A549 (cell line): ENCODE data around the gene OR6X1. TPM values are rescaled to one million over a fixed set of nuclear protein-coding genes. Genes with fewer than 3 reads are reported as not detected.

Experiments used
- ATAC-seq, 2 experiments: fragments of 200-7000 bp in 1 of 2; fragments of >200 bp in 1 of 2; cut with Nextera tagmentation in 1 of 2; cut with Tn5 transposase in 1 of 2; 3 replicates each; pipeline versions ENCODE4 v1.8.0 to v1.9.1; 2018 to 2020; ENCODE audit warnings: mild to moderate bottlenecking in 1 of 2, moderate library complexity in 1 of 2
- CTCF ChIA-PET: fragments of 300-600 bp; sonication (Branson Sonifier 250); formaldehyde crosslinking; extraction: SDS; loops from one replicate; lab custom pipeline; 2021; ENCODE audit warnings: antibody characterized with exemption, inconsistent platforms; lab: Yijun Ruan, JAX
- POLR2A ChIA-PET: fragments of 350-600 bp; formaldehyde crosslinking; extraction: SDS; loops from one replicate; lab custom pipeline; 2021; ENCODE audit warnings: antibody characterized with exemption, inconsistent platforms; lab: Yijun Ruan, JAX
- DNase-seq, 2 experiments: peaks; one replicate each; pipeline versions ENCODE4 v3.0.0 to v3.0.0-alpha.2; 2011 to 2016; ENCODE audit warnings: low read depth in 1 of 2, low spot score in 1 of 2
- FAIRE-seq: peaks from 2 replicates; lab custom pipeline; 2011; peaks lifted over from hg19 to GRCh38; lab: Jason Lieb, UNC
- H3K27ac ChIP-seq, 2 experiments: fragments of >200 bp; sonication (Bioruptor Twin); formaldehyde crosslinking; 3 replicates each; pipeline ENCODE4 v1.5.1; 2016 to 2017
- H3K4me1 ChIP-seq: fragments of >200 bp; sonication (Bioruptor Twin); formaldehyde crosslinking; 3 replicates; pipeline ENCODE4 v1.6.1; 2016
- H3K4me2 ChIP-seq: fragments of >200 bp; sonication (Bioruptor Twin); formaldehyde crosslinking; 3 replicates; pipeline ENCODE4 v1.6.1; 2016
- H3K4me3 ChIP-seq: fragments of >200 bp; sonication (Bioruptor Twin); formaldehyde crosslinking; 3 replicates; pipeline ENCODE4 v1.5.1; 2016
- H3K9me3 ChIP-seq: fragments of >200 bp; sonication (Bioruptor Twin); formaldehyde crosslinking; 3 replicates; pipeline ENCODE4 v1.6.1; 2016
- CBX2 ChIP-seq: fragments of 200-600 bp; sonication (generic); IDR thresholded peaks from 2 replicates; pipeline ENCODE4 v1.6.1; 2016; ENCODE audit warnings: low read depth, mild to moderate bottlenecking, borderline replicate concordance
- FOXS1 ChIP-seq: fragments of 250-450 bp; sonication (Bioruptor Pico); IDR thresholded peaks from 2 replicates; pipeline ENCODE4 v1.5.0; 2020; ENCODE audit warnings: mild to moderate bottlenecking, moderate library complexity
- GATA3 ChIP-seq: IDR thresholded peaks from 2 replicates; pipeline ENCODE4 v1.6.1; 2012; ENCODE audit warnings: borderline replicate concordance
- HDAC2 ChIP-seq: fragments of 200-600 bp; sonication (generic); IDR thresholded peaks from 2 replicates; pipeline ENCODE4 v1.6.1; 2016
- HEYL ChIP-seq: fragments of 250-450 bp; sonication (Bioruptor Pico); IDR thresholded peaks from 2 replicates; pipeline ENCODE4 v1.8.0; 2021; ENCODE audit warnings: mild to moderate bottlenecking, moderate library complexity
- HOXB5 ChIP-seq: fragments of 250-450 bp; sonication (Bioruptor Pico); IDR thresholded peaks from 2 replicates; pipeline ENCODE4 v1.5.0; 2020; ENCODE audit warnings: mild to moderate bottlenecking, moderate library complexity
- JUN ChIP-seq, 2 experiments: fragments of >200 bp; sonication (Bioruptor Twin); formaldehyde crosslinking; IDR thresholded peaks; 2 replicates in 1 of 2; 3 replicates in 1 of 2; pipeline ENCODE4 v1.6.1; 2016 to 2017
- KDM1A ChIP-seq: fragments of 200-600 bp; sonication (generic); IDR thresholded peaks from 2 replicates; pipeline ENCODE4 v1.6.1; 2016; ENCODE audit warnings: low read depth, mild to moderate bottlenecking
- MAFK ChIP-seq: fragments of 450-650 bp; IDR thresholded peaks from 2 replicates; pipeline ENCODE4 v1.6.1; 2014; ENCODE audit not compliant: partially characterized antibody
- MAZ ChIP-seq: fragments of 150-350 bp; IDR thresholded peaks from 2 replicates; pipeline ENCODE4 v1.6.1; 2014; ENCODE audit warnings: antibody characterized with exemption, low read depth, low read length, borderline replicate concordance
- PHF8 ChIP-seq: fragments of 200-600 bp; sonication (generic); IDR thresholded peaks from 2 replicates; pipeline ENCODE4 v1.6.1; 2016; ENCODE audit warnings: low read depth, mild to moderate bottlenecking, antibody characterized with exemption, moderate library complexity, borderline replicate concordance
- POLR2AphosphoS2 ChIP-seq: conservative IDR thresholded peaks from 2 replicates; pipeline ENCODE4 v1.6.1; 2012; ENCODE audit warnings: low read length, improper control_type of control experiment, inconsistent platforms
- RNF2 ChIP-seq: fragments of 200-600 bp; sonication (generic); IDR thresholded peaks from 2 replicates; pipeline ENCODE4 v1.6.1; 2016; ENCODE audit warnings: low read depth, mild to moderate bottlenecking, antibody characterized with exemption, moderate library complexity, borderline replicate concordance
- ZC3H11A ChIP-seq: fragments of 450-650 bp; IDR thresholded peaks from 2 replicates; pipeline ENCODE4 v1.6.1; 2014; ENCODE audit warnings: antibody characterized with exemption, mild to moderate bottlenecking
- WGBS: methylation state at CpG from one replicate; pipeline ENCODE4 v1.1.6; 2017; ENCODE audit errors: missing lambda C conversion rate; 5-methylcytosine and 5-hydroxymethylcytosine counted together
- polyA plus RNA-seq, 4 experiments: library from polyadenylated mRNA; depleted of rRNA in 3 of 4; stranded (reverse); fragments of >200 nt; fragmentation: RNase III in 1 of 4; extraction: RNeasy Plus Mini Kit Qiagen cat#74134 plus additional on column Dnase treatment in 1 of 4; gene quantifications; 2 replicates in 3 of 4; 3 replicates in 1 of 4; pipeline ENCODE4 v1.2.3, GENCODE V29; 2011 to 2017
- TF ChIP-seq, protein P1 (sequence below): fragments of 250-450 bp; sonication (Bioruptor Pico); IDR thresholded peaks from 2 replicates; pipeline ENCODE4 v1.5.0; 2021; ENCODE audit warnings: mild to moderate bottlenecking, moderate library complexity, borderline replicate concordance
- TF ChIP-seq, protein P2 (sequence below): IDR thresholded peaks from 2 replicates; pipeline ENCODE4 v1.6.1; 2012
- TF ChIP-seq, protein P3 (sequence below): fragments of 450-650 bp; IDR thresholded peaks from 2 replicates; pipeline ENCODE4 v1.6.1; 2014; ENCODE audit warnings: antibody characterized with exemption
- TF ChIP-seq, protein P4 (sequence below): fragments of >200 bp; sonication (Bioruptor Twin); formaldehyde crosslinking; IDR thresholded peaks from 3 replicates; pipeline ENCODE4 v1.5.1; 2016

The OR6X1 gene
- polyA plus RNA-seq, 2 of the 4 experiments (the other 2 are of a cell fraction), result not detected

DNA sequence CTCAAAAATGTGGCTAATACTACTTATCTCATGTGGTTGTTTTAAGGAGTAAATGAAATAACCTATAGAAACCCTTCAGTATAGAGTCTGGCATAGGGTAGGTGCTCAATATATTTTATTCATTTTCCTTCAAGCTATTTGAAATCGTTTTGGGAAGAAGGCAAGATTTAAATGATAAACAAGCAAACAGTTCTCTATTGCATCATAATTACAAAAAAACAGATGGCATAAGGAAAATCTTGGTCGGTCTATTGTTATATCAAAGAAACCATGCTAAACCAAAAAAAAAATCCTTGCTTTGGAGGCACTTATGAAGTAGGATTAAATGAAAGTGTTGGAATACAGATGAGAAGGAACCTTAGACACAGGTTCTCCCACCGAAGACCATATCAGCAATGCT lies 17.5 kb downstream of the OR6X1 start:
- Histone ChIP-seq H3K9me3 (no peaks in the 10 kb centered on the region; the same call in 1 of the 3 replicates), H3K4me2 (no peak overlapping the region), H3K4me3 (no peak overlapping the region), H3K27ac (no peak overlapping the region), H3K4me1 (peaks cover 7% of the 10 kb centered on the region; the same call in 1 of the 3 replicates)
- ChIA-PET POLR2A (no interaction called here), CTCF (no interaction called here)
- DNase-seq (no peak), FAIRE-seq (no peak), ATAC-seq (no peak)
- WGBS, result 96% methylated on average over 3 of the region's 3 CpGs
- TF ChIP-seq KDM1A, result no peak
- TF ChIP-seq, protein P1, sequence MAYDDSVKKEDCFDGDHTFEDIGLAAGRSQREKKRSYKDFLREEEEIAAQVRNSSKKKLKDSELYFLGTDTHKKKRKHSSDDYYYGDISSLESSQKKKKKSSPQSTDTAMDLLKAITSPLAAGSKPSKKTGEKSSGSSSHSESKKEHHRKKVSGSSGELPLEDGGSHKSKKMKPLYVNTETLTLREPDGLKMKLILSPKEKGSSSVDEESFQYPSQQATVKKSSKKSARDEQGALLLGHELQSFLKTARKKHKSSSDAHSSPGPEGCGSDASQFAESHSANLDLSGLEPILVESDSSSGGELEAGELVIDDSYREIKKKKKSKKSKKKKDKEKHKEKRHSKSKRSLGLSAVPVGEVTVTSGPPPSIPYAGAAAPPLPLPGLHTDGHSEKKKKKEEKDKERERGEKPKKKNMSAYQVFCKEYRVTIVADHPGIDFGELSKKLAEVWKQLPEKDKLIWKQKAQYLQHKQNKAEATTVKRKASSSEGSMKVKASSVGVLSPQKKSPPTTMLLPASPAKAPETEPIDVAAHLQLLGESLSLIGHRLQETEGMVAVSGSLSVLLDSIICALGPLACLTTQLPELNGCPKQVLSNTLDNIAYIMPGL, result no peak
- no peak for TF ChIP-seq MAFK
- TF ChIP-seq, protein P2, sequence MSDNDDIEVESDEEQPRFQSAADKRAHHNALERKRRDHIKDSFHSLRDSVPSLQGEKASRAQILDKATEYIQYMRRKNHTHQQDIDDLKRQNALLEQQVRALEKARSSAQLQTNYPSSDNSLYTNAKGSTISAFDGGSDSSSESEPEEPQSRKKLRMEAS, result no peak
- TF ChIP-seq CBX2, result no peak
- TF ChIP-seq, protein P3, sequence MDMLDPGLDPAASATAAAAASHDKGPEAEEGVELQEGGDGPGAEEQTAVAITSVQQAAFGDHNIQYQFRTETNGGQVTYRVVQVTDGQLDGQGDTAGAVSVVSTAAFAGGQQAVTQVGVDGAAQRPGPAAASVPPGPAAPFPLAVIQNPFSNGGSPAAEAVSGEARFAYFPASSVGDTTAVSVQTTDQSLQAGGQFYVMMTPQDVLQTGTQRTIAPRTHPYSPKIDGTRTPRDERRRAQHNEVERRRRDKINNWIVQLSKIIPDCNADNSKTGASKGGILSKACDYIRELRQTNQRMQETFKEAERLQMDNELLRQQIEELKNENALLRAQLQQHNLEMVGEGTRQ, result no peak
- TF ChIP-seq HOXB5 (CRISPR knock-in tag), result no peak
- no peak for TF ChIP-seq JUN (IDR thresholded peaks at IDR 0.05)
- no peak for TF ChIP-seq FOXS1

DNA sequence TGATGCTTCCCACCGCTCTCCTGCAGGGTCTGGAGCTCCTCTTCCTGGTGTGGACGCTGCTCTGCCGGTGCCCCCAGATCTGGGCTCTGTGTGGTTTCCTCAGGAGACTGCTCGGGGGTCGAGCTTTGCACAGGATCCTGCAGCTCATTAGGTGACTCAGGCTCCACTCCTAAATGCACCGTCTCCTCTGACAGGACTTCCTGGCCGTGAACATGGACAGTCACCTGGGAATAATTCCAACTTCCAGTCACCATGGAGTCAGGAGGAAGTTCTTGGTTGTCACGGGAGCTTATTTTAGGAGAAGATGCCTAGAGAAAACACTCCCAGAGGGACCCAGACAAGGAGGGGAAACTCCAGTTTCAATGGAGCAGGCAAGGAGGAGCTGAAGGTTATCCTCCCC lies 24.7 kb downstream of the OR6X1 start:
- Histone ChIP-seq H3K27ac (no peak overlapping the region), H3K9me3 (peaks cover 42% of the 10 kb centered on the region), H3K4me1 (no peaks in the 10 kb centered on the region), H3K4me2 (no peak overlapping the region), H3K4me3 (no peak overlapping the region)
- no peak for DNase-seq
- POLR2A ChIA-PET, result no interaction called here
- ATAC-seq, result no peak
- FAIRE-seq, result no peak
- TF ChIP-seq FOXS1, result no peak
- TF ChIP-seq, protein P3, result no peak
- CTCF ChIA-PET, result interaction anchor here (0.6 to 3.5 kb wide), 3 partner anchors 19 to 149 kb away, joined by 3 to 14 read pairs (median 14); no protein-coding TSS in a partner anchor
- WGBS, result 94% methylated on average over 3 of the region's 8 CpGs

DNA sequence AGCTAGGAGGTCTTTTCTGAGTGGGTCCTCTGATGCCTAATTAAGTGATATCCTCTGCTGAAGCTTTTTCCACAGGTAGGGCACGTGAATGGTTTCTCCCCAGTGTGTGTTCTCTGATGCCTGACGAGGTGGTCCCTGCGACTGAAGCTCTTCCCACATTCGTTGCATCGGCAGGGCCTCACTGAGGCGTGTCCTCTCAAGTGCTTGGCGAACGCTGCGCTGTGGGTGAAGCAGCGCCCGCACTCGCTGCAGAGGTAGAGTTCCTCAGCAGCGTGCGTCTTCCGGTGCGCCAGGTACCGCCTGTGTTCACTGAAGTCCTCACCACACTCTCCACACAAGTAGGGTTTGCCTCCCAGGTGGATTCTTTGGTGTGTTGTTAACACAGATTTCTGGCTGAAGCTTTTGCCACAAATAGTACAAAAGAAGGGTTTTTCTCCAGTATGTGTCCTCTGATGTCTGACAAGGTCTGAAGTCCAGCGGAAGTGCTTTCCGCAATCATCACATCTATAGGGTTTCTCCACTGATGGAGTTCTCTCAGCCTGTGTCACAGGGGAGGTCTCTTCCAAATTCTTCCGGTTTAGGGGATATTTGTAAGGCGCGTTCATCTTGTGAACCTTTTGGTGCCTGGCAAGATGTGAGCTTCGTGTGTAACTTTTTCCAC lies 28.2 kb downstream of the OR6X1 start:
- no peak for ATAC-seq
- no peak for TF ChIP-seq GATA3
- TF ChIP-seq RNF2, result no peak
- TF ChIP-seq PHF8, result no peak
- TF ChIP-seq, protein P4, sequence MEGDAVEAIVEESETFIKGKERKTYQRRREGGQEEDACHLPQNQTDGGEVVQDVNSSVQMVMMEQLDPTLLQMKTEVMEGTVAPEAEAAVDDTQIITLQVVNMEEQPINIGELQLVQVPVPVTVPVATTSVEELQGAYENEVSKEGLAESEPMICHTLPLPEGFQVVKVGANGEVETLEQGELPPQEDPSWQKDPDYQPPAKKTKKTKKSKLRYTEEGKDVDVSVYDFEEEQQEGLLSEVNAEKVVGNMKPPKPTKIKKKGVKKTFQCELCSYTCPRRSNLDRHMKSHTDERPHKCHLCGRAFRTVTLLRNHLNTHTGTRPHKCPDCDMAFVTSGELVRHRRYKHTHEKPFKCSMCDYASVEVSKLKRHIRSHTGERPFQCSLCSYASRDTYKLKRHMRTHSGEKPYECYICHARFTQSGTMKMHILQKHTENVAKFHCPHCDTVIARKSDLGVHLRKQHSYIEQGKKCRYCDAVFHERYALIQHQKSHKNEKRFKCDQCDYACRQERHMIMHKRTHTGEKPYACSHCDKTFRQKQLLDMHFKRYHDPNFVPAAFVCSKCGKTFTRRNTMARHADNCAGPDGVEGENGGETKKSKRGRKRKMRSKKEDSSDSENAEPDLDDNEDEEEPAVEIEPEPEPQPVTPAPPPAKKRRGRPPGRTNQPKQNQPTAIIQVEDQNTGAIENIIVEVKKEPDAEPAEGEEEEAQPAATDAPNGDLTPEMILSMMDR, result no peak
- TF ChIP-seq HDAC2, result no peak
- TF ChIP-seq HEYL (CRISPR knock-in tag), result no peak
- TF ChIP-seq ZC3H11A, result no peak
- TF ChIP-seq MAZ, result no peak
- TF ChIP-seq POLR2AphosphoS2, result no peak
- peaks cover 53% of the 10 kb centered on the region for H3K9me3 ChIP-seq
- CTCF ChIA-PET, result interaction anchor here (1.4 to 1.8 kb wide), 2 partner anchors 14 to 16 kb away, joined by 5 read pairs; no protein-coding TSS in a partner anchor
- no peak overlapping the region for H3K4me2 ChIP-seq
- POLR2A ChIA-PET, result no interaction called here
- no peak for FAIRE-seq
- no peak overlapping the region for H3K4me3 ChIP-seq
- WGBS, result 98% methylated on average over 20 of the region's 23 CpGs
- no peak for DNase-seq
- H3K27ac ChIP-seq, result no peak overlapping the region
- H3K4me1 ChIP-seq, result no peaks in the 10 kb centered on the region
